Omental fat pad (tissue), 4 donors: ENCODE data around the gene ZNF200. TPM values are rescaled to one million over a fixed set of nuclear protein-coding genes. Genes with fewer than 3 reads are reported as not detected.

ENCODE experiments used
- ATAC-seq: fragments of 150-250 bp; one replicate; pipeline ENCODE4 v1.9.1; 2016; ENCODE audit warnings: mild to moderate bottlenecking, moderate library complexity; ENCODE audit not compliant: low FRiP score
- DNase-seq: peaks from one replicate; pipeline ENCODE4 v3.0.0-alpha.2; 2019; ENCODE audit warnings: low spot score
- CTCF ChIP-seq, 3 donors: fragments of 450-650 bp; IDR thresholded peaks; one replicate each; pipeline ENCODE4 v1.5.1; 2016 to 2017; ENCODE audit warnings: antibody characterized with exemption in 3 of 3, mild to moderate bottlenecking in 3 of 3, moderate library complexity in 2 of 3
- total RNA-seq, 4 donors: library from RNA; depleted of rRNA; stranded (reverse); fragments of >200 nt; gene quantifications; one replicate each; pipeline ENCODE4 v1.1.0, GENCODE V29; 2016

The ZNF200 gene
- total RNA-seq: 10 to 100 TPM in 2 of 4 donors, 1 to 10 TPM in 2; 4.3 to 12.6 (median 8.7) TPM

GRCh38 chr16:3234857-3235561 lies at the start of gene ZNF200:
Gene ZNF200, minus strand, starts transcription at chr16:3235158. Its CDS starts 1,403 bp downstream, at chr16:3233755.
- no peak for TF ChIP-seq CTCF (IDR thresholded peaks at IDR 0.05)
- peak; percentile 99 for ATAC-seq
- peak; percentile 89 for DNase-seq

GRCh38 chr16:3283543-3284447 lies 48.8 kb upstream of the ZNF200 start:
- ATAC-seq (peak; percentile 32), DNase-seq (no peak)
- TF ChIP-seq CTCF (IDR thresholded peaks at IDR 0.05): no peak

DNA sequence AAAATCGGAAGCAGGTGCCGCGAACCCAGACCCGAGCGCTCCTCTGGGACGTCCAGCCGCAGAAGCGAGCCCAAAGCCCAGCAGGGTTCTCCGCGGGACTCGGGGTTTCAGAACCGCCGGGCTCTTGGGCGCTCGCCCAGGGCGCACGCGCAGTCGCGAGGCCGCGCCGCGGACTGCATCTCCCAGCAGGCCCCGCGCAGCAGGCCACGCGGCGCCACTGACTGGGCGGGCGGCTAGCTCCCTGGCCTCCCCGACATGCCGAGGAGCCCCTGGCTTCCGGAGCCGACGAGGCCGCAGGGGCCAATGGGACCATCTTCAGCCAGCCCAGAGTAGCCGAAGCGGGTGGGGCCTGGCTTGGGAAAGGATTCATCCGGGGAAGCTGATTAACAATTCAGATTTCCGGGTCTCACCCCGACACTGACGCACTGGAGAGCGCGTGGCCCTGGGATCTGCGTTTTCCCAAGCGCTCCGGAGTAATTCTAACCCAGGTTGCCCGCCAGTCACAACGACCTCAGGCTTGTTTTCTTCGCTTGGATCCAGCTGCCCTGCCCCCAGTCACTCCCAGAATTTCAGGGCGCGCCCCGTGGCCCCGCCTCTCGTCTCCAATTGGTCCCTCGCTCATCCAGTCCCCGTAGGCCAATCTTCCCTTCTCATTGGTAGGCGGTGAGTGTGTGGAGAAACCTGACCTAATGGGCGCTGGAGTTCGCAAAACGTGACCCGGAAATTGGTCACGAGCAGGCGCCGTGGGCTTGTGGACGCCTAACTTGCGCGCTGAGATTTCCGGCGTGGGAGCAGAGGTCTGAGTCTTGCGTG lies 48.0 kb upstream of the ZNF200 start, which contains the start of gene ZNF263:
Gene ZNF263, plus strand, starts transcription at position 762 of the 813 bp plus-strand sequence. CDS start 328 bp downstream, outside the sequence.
- peak; percentile 96 for ATAC-seq
- peak; percentile 80 for DNase-seq
- no peak for TF ChIP-seq CTCF (IDR thresholded peaks at IDR 0.05)

GRCh38 chr16:3282103-3282729 lies 47.3 kb upstream of the ZNF200 start:
- ATAC-seq (peak; percentile 19), DNase-seq (no peak)
- no peak for TF ChIP-seq CTCF (IDR thresholded peaks at IDR 0.05)

DNA sequence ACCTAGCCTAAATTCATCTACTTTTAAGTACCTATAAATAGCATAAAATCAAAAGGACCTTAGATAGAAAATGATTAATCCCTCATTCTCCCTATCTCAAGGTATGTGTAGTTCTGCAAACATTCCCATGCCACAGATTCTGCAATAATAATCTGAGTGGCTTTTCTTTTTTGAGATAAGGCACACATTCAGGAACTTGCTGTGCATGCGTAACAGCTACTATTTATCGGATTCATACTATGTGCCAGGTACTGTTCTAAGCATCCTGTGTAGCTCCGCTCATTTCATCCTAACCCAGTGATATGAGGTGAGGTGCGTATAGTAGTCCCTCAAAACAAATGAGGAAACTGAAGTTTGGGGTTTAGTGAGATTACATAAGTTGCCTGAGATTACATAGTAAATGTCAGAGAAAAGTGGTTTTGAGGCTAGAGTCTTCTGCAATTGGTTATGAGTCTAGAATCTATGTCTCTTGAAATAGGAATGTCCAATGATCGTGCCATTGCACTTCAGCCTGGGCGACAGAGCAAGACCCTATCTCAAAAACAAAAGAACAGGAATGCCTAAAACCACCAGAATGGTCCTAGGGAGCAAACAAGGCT lies 46.4 kb upstream of the ZNF200 start:
- TF ChIP-seq CTCF (IDR thresholded peaks at IDR 0.05): no peak
- no peak for ATAC-seq
- no peak for DNase-seq

- DNase-seq (no peak), ATAC-seq (no peak)
- TF ChIP-seq CTCF (IDR thresholded peaks at IDR 0.05): no peak
These were observed 41.7 kb upstream of the ZNF200 start for GRCh38 chr16:3276679-3277078.
